K562 (cell line): ENCODE data around the gene LSR. TPM values are rescaled to one million over a fixed set of nuclear protein-coding genes. Genes with fewer than 3 reads are reported as not detected.
A peak's percentile ranks its signal among the peaks of the same experiment; 100 is the strongest.

Source experiments
- PCBP1 ChIP-seq: fragments of 200-400 bp; formaldehyde crosslinking; IDR thresholded peaks from 2 replicates; pipeline ENCODE4 v1.6.1; 2018; ENCODE audit warnings: mild to moderate bottlenecking, low read depth, low read length; ENCODE audit not compliant: poor library complexity, severe bottlenecking
- POLR2AphosphoS2 ChIP-seq: IDR thresholded peaks from 2 replicates; pipeline ENCODE4 v1.6.1; 2012; ENCODE audit warnings: low read length, improper control_type of control experiment
- POLR2AphosphoS5 ChIP-seq: IDR thresholded peaks from 2 replicates; pipeline ENCODE4 v1.6.1; 2011; ENCODE audit warnings: mild to moderate bottlenecking, low read depth, low read length, moderate library complexity; ENCODE audit not compliant: control insufficient read depth, insufficient read depth
- POLR2G ChIP-seq: fragments of 200-400 bp; formaldehyde crosslinking; IDR thresholded peaks from 2 replicates; pipeline ENCODE4 v1.6.1; 2017; ENCODE audit warnings: low read depth, mild to moderate bottlenecking, antibody characterized with exemption, low read length, moderate library complexity
- RBM14 ChIP-seq: fragments of 200-400 bp; formaldehyde crosslinking; IDR thresholded peaks from 2 replicates; pipeline ENCODE4 v1.6.1; 2018; ENCODE audit warnings: low read depth, mild to moderate bottlenecking, low read length, moderate library complexity, borderline replicate concordance; ENCODE audit not compliant: insufficient read depth
- SMAD3 ChIP-seq: fragments of 450-650 bp; formaldehyde crosslinking; conservative IDR thresholded peaks from 2 replicates; pipeline ENCODE4 v1.4.0; 2020; ENCODE audit warnings: mild to moderate bottlenecking
- SMARCB1 ChIP-seq: IDR thresholded peaks from 2 replicates; pipeline ENCODE4 v1.6.1; 2011; ENCODE audit warnings: improper control_type of control experiment, low read depth; ENCODE audit not compliant: insufficient read length
- SRSF9 ChIP-seq: fragments of 200-400 bp; formaldehyde crosslinking; IDR thresholded peaks from 2 replicates; pipeline ENCODE4 v1.6.1; 2017; ENCODE audit warnings: low read depth, low read length, borderline replicate concordance
- ZNF830 ChIP-seq: fragments of 250-450 bp; sonication (Bioruptor Pico); IDR thresholded peaks from 2 replicates; pipeline ENCODE4 v1.5.0; 2021; ENCODE audit warnings: mild to moderate bottlenecking
- polyA plus RNA-seq, 8 experiments: library from polyadenylated mRNA; depleted of rRNA in 4 of 8; stranded (reverse) in 5 of 8; unstranded in 3 of 8; fragments of >200 nt; fragmentation: Nextera tagmentation in 2 of 8; fragmentation: Illumina TruSeq in 1 of 8; extraction: Ambion mirVana in 2 of 8; extraction: Trizol in 1 of 8; gene quantifications; 2 replicates each; pipeline versions ENCODE4 v1.2.1 to v1.2.3, GENCODE V29; 2011 to 2014; ENCODE audit warnings: inconsistent platforms in 1 of 8, missing spikeins in 1 of 8
- total RNA-seq, 7 experiments: library from RNA; depleted of rRNA in 6 of 7; stranded (reverse); fragments of >200 nt in 6 of 7; fragmentation: Illumina TruSeq in 2 of 7; extraction: Trizol in 2 of 7; gene quantifications; 2 replicates each; pipeline versions ENCODE4 v1.2.1 to v1.2.3, GENCODE V29; 2011 to 2021; ENCODE audit warnings: low replicate concordance in 1 of 7
- TF ChIP-seq, protein P1 (sequence below): fragments of 450-650 bp; IDR thresholded peaks from 2 replicates; pipeline ENCODE4 v1.6.1; 2017; ENCODE audit warnings: antibody characterized with exemption
- TF ChIP-seq, protein P2 (sequence below), 2 experiments: fragments of 450-650 bp; IDR thresholded peaks; 2 replicates each; pipeline ENCODE4 v1.6.1; 2018; ENCODE audit warnings: mild to moderate bottlenecking in 2 of 2, low read depth in 1 of 2; ENCODE audit not compliant: partially characterized antibody in 2 of 2
- TF ChIP-seq, protein P3 (sequence below): fragments of 250-450 bp; sonication (Bioruptor Pico); IDR thresholded peaks from 2 replicates; pipeline ENCODE4 v1.8.0; 2022; ENCODE audit warnings: inconsistent platforms, mild to moderate bottlenecking, moderate library complexity, borderline replicate concordance
- TF ChIP-seq, protein P4 (sequence below): sonication (generic); formaldehyde crosslinking; IDR thresholded peaks from 2 replicates; pipeline ENCODE4 v1.9.0; 2022; ENCODE audit warnings: mild to moderate bottlenecking, missing genetic modification reagents
- TF ChIP-seq, protein P5 (sequence below): sonication (generic); formaldehyde crosslinking; IDR thresholded peaks from 2 replicates; pipeline ENCODE4 v1.8.0; 2022; ENCODE audit warnings: missing genetic modification reagents, mild to moderate bottlenecking, borderline replicate concordance

Gene LSR
- total and polyA plus RNA-seq, 9 of the 15 experiments (the other 6 are each of a cell fraction or from before 2014, with no cell fraction given) = 0.44 to 87.9 (median 28.0) TPM

DNA sequence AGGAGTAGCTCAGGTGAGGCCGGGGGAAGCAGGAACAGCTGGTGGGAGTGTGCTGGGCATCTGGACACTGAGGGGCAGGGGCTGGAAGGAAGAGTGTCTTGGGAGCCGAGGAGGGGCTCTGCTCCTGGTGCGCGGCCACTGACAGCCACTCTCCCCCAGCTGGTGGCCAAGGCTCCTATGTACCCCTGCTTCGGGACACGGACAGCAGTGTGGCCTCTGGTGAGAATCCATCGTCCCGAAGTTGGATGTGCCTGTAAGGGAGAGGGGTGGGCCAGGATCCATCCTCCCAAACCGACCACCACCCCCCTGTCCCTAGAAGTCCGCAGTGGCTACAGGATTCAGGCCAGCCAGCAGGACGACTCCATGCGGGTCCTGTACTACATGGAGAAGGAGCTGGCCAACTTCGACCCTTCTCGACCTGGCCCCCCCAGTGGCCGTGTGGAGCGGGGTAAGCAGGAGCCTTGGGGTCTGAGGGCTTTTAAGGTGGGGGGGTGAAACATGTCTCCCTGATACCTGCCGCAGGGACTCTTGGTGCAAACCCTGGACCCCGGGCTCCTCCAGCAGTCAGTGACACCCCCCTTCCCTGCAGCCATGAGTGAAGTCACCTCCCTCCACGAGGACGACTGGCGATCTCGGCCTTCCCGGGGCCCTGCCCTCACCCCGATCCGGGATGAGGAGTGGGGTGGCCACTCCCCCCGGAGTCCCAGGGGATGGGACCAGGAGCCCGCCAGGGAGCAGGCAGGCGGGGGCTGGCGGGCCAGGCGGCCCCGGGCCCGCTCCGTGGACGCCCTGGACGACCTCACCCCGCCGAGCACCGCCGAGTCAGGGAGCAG, 17.9 kb downstream of the LSR start (continued):
- TF ChIP-seq, protein P1, sequence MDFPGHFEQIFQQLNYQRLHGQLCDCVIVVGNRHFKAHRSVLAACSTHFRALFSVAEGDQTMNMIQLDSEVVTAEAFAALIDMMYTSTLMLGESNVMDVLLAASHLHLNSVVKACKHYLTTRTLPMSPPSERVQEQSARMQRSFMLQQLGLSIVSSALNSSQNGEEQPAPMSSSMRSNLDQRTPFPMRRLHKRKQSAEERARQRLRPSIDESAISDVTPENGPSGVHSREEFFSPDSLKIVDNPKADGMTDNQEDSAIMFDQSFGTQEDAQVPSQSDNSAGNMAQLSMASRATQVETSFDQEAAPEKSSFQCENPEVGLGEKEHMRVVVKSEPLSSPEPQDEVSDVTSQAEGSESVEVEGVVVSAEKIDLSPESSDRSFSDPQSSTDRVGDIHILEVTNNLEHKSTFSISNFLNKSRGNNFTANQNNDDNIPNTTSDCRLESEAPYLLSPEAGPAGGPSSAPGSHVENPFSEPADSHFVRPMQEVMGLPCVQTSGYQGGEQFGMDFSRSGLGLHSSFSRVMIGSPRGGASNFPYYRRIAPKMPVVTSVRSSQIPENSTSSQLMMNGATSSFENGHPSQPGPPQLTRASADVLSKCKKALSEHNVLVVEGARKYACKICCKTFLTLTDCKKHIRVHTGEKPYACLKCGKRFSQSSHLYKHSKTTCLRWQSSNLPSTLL = no peak
- TF ChIP-seq ZNF830 (CRISPR knock-in tag) (peak; percentile 23; the same call in 1 of the 2 replicates), PCBP1 (peak; percentile 62), RBM14 (0 out of 2 replicates have a peak, but pooled peaks have one; percentile 23), POLR2AphosphoS5 (0 out of 2 replicates have a peak, but pooled peaks have one; percentile 7), SMARCB1 (no peak), SMAD3 (no peak), POLR2AphosphoS2 (peak; percentile 27), SRSF9 (no peak), POLR2G (peak; percentile 66)
- TF ChIP-seq, protein P2, sequence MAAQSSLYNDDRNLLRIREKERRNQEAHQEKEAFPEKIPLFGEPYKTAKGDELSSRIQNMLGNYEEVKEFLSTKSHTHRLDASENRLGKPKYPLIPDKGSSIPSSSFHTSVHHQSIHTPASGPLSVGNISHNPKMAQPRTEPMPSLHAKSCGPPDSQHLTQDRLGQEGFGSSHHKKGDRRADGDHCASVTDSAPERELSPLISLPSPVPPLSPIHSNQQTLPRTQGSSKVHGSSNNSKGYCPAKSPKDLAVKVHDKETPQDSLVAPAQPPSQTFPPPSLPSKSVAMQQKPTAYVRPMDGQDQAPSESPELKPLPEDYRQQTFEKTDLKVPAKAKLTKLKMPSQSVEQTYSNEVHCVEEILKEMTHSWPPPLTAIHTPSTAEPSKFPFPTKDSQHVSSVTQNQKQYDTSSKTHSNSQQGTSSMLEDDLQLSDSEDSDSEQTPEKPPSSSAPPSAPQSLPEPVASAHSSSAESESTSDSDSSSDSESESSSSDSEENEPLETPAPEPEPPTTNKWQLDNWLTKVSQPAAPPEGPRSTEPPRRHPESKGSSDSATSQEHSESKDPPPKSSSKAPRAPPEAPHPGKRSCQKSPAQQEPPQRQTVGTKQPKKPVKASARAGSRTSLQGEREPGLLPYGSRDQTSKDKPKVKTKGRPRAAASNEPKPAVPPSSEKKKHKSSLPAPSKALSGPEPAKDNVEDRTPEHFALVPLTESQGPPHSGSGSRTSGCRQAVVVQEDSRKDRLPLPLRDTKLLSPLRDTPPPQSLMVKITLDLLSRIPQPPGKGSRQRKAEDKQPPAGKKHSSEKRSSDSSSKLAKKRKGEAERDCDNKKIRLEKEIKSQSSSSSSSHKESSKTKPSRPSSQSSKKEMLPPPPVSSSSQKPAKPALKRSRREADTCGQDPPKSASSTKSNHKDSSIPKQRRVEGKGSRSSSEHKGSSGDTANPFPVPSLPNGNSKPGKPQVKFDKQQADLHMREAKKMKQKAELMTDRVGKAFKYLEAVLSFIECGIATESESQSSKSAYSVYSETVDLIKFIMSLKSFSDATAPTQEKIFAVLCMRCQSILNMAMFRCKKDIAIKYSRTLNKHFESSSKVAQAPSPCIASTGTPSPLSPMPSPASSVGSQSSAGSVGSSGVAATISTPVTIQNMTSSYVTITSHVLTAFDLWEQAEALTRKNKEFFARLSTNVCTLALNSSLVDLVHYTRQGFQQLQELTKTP (IDR thresholded peaks at IDR 0.05; ENCODE audit: low read depth in 1 of 2, partially characterized antibody in 2 of 2) = no peak
- TF ChIP-seq, protein P3, sequence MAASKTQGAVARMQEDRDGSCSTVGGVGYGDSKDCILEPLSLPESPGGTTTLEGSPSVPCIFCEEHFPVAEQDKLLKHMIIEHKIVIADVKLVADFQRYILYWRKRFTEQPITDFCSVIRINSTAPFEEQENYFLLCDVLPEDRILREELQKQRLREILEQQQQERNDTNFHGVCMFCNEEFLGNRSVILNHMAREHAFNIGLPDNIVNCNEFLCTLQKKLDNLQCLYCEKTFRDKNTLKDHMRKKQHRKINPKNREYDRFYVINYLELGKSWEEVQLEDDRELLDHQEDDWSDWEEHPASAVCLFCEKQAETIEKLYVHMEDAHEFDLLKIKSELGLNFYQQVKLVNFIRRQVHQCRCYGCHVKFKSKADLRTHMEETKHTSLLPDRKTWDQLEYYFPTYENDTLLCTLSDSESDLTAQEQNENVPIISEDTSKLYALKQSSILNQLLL (CRISPR knock-in tag) = no peak
- TF ChIP-seq, protein P4, sequence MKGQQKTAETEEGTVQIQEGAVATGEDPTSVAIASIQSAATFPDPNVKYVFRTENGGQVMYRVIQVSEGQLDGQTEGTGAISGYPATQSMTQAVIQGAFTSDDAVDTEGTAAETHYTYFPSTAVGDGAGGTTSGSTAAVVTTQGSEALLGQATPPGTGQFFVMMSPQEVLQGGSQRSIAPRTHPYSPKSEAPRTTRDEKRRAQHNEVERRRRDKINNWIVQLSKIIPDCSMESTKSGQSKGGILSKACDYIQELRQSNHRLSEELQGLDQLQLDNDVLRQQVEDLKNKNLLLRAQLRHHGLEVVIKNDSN (CRISPR knock-in tag) = no peak
- TF ChIP-seq, protein P5, sequence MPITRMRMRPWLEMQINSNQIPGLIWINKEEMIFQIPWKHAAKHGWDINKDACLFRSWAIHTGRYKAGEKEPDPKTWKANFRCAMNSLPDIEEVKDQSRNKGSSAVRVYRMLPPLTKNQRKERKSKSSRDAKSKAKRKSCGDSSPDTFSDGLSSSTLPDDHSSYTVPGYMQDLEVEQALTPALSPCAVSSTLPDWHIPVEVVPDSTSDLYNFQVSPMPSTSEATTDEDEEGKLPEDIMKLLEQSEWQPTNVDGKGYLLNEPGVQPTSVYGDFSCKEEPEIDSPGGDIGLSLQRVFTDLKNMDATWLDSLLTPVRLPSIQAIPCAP (CRISPR knock-in tag) = no peak
